GM18505 (cell line): ENCODE data around the gene CHMP5.

Experiments used
- ATAC-seq: cut with Tn5 transposase; IDR thresholded peaks from one replicate; pipeline ENCODE4 v1.9.1; 2021; ENCODE audit not compliant: unreplicated experiment
- POLR2A ChIP-seq: IDR thresholded peaks from 4 replicates; pipeline ENCODE4 v1.6.1; 2011; ENCODE audit warnings: borderline replicate concordance; ENCODE audit not compliant: insufficient read depth, insufficient read length; ENCODE audit errors: extremely low read depth

CHMP5 gene

DNA sequence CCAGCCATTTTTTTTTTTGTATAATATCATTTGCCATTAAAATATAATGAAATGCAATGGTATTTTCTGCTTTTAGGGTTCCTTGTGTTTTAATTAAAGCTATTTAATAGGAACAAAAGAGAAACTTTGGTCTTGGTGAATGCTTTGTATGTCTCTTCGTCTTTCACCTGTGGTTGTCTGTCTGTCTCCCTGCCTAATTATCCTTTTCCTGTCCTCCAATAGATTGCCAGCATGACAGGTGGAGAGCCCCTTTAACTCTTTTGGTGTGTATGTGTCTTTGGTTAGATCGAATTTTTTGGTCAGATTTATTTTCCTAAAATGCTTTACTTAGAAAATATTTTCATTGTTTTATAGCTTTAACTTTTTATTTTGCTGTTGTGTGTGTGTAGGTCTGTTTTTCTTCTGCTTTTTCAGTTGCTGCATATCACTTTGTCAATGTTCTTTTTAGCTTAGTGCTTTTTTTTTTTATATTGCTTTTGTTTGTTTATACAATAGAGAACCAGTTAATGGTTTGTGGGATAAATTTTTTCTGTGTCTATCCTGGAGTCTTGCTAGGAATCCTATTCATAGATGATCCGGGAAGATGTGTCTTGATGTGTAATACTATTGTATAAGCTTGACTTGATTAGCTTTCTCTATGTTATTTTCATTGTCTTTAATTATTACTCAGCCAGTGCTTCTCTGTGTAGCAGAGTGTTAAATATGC lies 8.6 kb downstream of the CHMP5 start:
- TF ChIP-seq POLR2A, result no peak
- ATAC-seq, result no peak

GRCh38 chr9:33273972-33274328 lies 9.1 kb downstream of the CHMP5 start:
- ATAC-seq, result no peak
- TF ChIP-seq POLR2A, result no peak

DNA sequence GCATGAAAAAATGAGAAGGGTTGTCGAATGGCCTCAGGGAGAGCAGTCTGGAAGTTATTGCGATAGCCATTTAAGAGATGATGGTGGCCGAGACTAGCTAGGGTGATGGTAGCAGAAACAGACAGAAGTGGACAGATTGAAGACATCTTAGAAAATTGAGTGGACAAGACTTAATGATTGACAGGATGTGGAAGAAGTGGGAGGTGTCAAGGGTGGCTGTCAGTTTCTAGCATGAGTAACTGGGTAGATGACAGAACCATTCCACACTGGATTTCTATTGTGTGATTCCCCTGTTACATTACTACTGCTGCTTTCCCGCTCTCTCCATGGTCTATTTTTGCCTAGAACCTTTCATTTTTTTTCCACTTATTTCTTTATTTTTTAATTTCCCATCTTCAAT lies 12.6 kb downstream of the CHMP5 start:
- no peak for TF ChIP-seq POLR2A
- ATAC-seq, result no peak

DNA sequence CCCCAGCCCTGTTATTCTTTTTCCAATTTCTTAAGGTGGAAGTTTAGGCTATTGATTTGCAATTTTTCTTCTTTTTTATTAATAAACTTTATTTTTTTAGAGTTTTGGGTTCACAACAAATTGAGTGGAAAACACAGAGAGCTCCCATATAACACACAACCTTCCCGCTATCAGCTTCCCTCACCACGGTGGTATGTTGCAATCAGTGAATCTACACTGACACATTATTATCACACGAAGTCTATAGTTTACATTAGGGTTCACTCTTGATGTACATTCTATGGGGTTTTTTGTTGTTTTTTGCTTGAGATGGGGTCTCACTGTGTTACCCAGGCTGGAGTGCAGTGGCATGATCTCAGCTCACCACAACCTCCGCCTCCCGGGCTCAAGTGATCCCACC lies 20.7 kb downstream of the CHMP5 start:
- no peak for ATAC-seq
- TF ChIP-seq POLR2A, result no peak

- ATAC-seq, result no peak
- TF ChIP-seq POLR2A, result no peak
These were observed 22.2 kb downstream of the CHMP5 start for GRCh38 chr9:33287087-33287490.

- no peak for ATAC-seq
- TF ChIP-seq POLR2A, result no peak
These were observed 23.4 kb downstream of the CHMP5 start for GRCh38 chr9:33288235-33288634.

DNA sequence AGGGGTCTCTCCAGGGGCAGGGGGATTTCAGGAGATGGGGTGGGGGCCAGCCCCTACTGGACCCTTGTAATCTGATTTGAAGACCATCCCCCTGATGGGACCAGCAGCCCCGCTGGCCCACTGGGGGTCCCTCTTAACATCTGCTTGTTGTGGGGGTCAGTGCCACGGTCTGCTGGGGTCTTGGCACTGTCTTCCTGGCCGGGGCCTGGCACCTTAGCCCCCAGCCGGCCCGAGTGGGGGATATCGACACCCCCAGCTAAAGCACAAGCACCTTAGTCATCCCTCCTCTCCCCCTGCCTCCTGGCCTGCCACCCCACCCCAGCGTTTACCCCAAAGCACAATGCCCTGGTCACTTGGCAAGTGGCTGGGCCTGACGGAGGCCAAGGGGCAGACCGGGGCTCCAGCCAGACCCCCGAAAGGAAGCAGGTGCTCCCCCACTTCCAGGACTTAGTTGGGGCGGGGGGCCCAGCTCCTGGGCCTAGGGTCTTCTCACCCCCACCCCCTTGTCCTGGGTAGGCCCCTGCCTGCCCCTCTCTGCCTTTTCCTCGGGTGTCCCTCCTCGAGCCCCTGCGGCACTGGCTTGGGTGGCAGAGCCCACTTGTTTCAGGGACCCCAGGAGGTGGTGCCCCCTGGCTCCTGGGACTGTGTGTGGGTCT lies 24.1 kb downstream of the CHMP5 start:
- no peak for ATAC-seq
- no peak for TF ChIP-seq POLR2A

DNA sequence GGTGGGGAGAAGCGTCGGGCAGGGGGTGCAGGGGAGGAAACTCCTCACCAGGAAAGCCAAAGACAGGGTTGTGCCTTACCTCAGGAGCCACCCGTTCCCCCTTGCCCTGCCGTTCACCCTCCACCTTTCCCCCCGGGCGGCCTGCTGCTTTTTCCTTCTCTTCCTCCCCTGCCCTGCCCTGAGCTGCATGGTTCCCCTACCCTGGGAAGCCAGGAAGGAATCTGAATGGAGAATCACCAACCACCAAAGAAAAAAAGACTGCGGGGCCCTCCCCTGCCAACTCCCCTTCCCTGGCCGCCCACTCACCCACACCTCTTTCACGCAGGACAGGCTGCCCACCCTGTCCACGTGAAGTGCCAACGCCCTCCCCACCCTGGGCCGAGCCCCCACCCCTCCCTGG lies 24.6 kb downstream of the CHMP5 start:
- no peak for TF ChIP-seq POLR2A
- no peak for ATAC-seq

DNA sequence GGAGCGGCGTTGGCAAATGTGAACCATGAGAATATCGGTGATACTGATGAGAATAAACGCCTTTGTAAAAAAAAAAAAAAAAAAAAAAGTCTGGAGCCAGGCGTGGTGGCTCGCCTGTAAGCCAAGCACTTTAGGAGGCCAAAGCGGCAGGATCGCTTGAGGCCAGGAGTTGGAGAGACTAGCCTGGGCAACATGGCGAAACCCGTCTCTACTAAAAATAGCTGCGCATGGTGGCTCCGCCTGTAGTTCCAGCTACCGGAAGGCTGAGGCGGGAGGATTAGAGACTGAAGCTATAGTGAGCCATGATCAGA lies 25.0 kb downstream of the CHMP5 start:
- no peak for ATAC-seq
- no peak for TF ChIP-seq POLR2A

GRCh38 chr9:33290247-33291030 lies 25.6 kb downstream of the CHMP5 start, which contains the start of gene NFX1:
Gene NFX1 (plus strand): TSS chr9:33290516. CDS start chr9:33290573, 57 bp downstream.
- peak; percentile 96 for TF ChIP-seq POLR2A
- ATAC-seq, result peak; percentile 87

DNA sequence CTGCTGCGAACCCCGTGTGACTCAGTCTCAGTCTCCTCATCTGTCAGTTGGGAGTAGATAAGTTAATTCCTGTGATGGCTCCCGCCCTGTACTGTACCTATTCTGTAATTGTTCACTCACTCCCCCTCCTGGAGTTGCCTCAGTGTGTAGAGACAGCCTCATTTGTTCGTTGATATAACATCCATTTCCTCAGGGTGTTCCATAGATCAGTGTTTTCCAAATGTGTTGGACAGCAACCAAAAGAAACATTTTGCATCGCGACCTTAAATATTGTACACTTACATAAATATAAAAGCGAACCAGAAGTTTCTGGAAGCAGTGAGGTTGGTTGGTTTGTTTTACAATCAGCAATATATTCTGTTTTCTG lies 26.2 kb downstream of the CHMP5 start:
- TF ChIP-seq POLR2A, result no peak
- peak; percentile 2 for ATAC-seq

DNA sequence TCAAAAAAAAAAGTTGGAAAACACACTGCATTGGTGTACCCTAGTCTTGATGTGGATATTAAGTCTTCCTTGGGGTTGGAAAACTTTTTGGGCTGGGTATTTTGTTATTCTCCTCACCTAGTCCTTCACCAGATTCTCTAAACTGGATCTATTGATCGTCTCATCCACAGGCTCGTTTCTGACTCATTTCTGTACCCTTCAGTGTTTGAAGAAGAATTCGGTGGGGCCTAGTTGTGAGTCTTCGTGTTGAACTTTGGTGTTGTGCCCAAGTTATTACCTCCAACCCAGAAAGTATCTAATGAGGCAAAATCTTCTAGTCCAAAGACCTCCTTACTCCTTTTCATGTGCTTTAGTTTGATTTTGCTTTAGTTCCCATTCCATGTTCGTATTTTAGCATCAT lies 27.1 kb downstream of the CHMP5 start:
- TF ChIP-seq POLR2A, result no peak
- no peak for ATAC-seq

DNA sequence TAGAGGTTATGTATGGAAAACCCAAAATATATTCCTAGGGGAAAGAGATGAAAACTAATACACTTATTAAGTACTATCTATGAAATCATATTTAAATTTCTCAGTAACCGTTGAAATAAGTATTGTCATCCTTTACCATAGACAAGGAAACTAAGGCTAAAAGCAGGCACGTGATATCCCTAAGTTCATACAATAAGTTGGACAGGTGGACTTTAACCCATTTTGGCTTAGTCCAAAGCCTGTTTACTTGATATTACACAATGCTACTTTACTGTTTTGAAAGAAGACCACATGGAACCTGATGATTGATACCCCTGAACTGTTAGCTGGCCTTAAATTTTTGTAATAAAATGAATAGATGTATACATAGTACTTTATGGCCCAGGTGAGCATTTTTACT lies 28.9 kb downstream of the CHMP5 start:
- no peak for TF ChIP-seq POLR2A
- ATAC-seq, result no peak
